Right cardiac atrium (tissue), 5 donors: Measurements from ENCODE around the gene OTOP2. TPM values are rescaled to one million over a fixed set of nuclear protein-coding genes. Genes with fewer than 3 reads are reported as not detected.
"Not testable (repeated sequence)": the region's sequence is repeated elsewhere in the genome, so short reads cannot be mapped to it uniquely, and the experiment has no call there.

Source experiments
- ATAC-seq, 2 donors: fragments of 200-7000 bp; cut with Tn5 transposase; one replicate each; pipeline versions ENCODE4 v1.8.0 to v1.9.1; 2020; ENCODE audit warnings: moderate library complexity in 2 of 2, mild to moderate bottlenecking in 1 of 2
- DNase-seq, 3 donors: peaks; one replicate each; pipeline ENCODE4 v3.0.0-alpha.2; 2020
- H3K27ac ChIP-seq: one replicate; pipeline ENCODE4 v1.5.1; 2013; ENCODE audit warnings: mild to moderate bottlenecking, low read length, control low read depth, moderate library complexity
- H3K27me3 ChIP-seq: one replicate; pipeline ENCODE4 v1.6.1; 2013; ENCODE audit not compliant: control insufficient read depth, insufficient read depth
- H3K4me1 ChIP-seq: one replicate; pipeline ENCODE4 v1.6.1; 2013; ENCODE audit warnings: low read length; ENCODE audit not compliant: control insufficient read depth, insufficient read depth
- H3K4me3 ChIP-seq: one replicate; pipeline ENCODE4 v1.5.1; 2013; ENCODE audit warnings: low read length, control low read depth
- H3K9me3 ChIP-seq: one replicate; pipeline ENCODE4 v1.6.1; 2013; ENCODE audit warnings: low read length; ENCODE audit not compliant: control insufficient read depth
- WGBS: extraction: QIAGEN DNeasy Blood & Tissue Kit; methylation state at CpG from one replicate; pipeline ENCODE4 v1.1.7; 2013; 5-methylcytosine and 5-hydroxymethylcytosine counted together
- intact Hi-C, 4 donors: fragments of 100-400 bp; cut with DNase I; formaldehyde crosslinking; loops; one replicate each; pipeline versions ENCODE4 v1.11.0 to v1.14.0; 2022 to 2023
- polyA plus RNA-seq: library from polyadenylated mRNA; stranded (reverse); fragments of 200-250 nt; gene quantifications from one replicate; pipeline ENCODE4 v1.2.3, GENCODE V29; 2013
- total RNA-seq, 4 donors: library from RNA; stranded (reverse); fragmentation: NEBNext Ultra II Directional; extraction: Animal tissue kit (Norgen Biotek cat#: 25700); gene quantifications; one replicate each; pipeline ENCODE4 v1.2.1, GENCODE V29; 2021
- donor health status: healthy with polysubstance abuse.
- donor health status: DM: no; HTN: yes; CAD: no.
- donor health status: DM: no; HTN: no; CAD: no.
- donor health status: DM: no; HTN: yes; CAD: no; lungs with severe emphysema.
- donor health status: DM: yes; HTN: yes; CAD: no.

OTOP2 gene
- total and polyA plus RNA-seq, 5 donors: not detected

DNA sequence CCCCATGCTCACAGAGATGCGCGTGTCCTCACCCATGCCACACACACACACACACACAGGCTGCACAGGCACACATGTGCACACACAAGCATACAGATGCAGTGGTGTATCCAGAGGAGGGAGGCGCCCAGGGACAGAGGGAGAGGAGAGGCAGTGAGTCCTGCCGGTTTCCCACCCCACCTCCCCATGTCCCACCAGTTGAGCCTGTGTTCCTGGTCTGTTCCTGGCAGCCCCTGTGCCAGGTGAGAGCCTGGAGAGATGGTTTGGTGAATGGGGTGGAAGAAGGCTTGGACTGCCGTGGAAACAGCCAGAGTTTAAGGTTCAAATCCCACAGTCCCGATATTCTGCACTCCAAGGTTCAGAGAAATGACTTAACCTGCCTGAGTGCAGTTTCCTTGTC lies 20.4 kb upstream of the OTOP2 start:
- H3K27me3 ChIP-seq: no peaks in the 10 kb centered on the region
- no peak overlapping the region for H3K4me3 ChIP-seq
- no peaks in the 10 kb centered on the region for H3K4me1 ChIP-seq
- intact Hi-C loops: no loop called here
- H3K27ac ChIP-seq: no peak overlapping the region
- ATAC-seq: no peak
- 75% methylated on average over 6 of the region's 6 CpGs for WGBS
- DNase-seq: no peak
- no peaks in the 10 kb centered on the region for H3K9me3 ChIP-seq

DNA sequence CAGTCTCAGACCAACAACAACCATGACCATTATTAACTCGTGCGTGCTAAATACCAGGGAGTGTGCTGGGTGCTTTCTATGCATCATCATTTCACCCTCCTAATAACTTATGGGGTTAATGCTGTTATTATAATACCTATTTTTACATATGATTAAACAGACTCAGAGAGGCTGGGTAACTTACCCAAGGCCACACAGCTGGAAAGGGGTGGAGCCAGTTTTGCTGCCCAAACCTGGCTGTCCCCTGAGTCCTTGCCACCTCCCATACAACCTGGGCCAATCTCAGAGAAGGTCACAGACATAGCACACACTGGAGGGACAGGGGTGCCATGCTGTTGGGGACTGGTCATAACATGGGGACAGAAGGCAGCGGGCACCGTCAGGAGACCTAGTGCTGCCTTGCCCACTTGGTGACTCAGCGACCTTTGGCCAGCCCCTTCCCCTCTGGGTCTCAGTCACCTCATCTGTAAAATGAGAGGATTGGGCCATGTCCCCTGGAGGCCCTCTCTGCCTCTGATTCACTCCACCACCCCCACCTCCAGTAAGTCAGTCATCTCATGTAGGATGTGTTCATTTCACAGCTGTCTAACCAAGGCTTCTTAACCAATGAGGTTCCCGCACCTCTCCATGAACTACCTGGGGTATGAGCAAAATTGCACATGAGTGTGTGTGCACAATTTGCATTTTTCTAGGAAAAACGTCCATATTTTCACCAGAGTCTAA lies 19.2 kb upstream of the OTOP2 start:
- H3K9me3 ChIP-seq: no peaks in the 10 kb centered on the region
- no peak overlapping the region for H3K4me3 ChIP-seq
- no peaks in the 10 kb centered on the region for H3K4me1 ChIP-seq
- ATAC-seq (no peak), DNase-seq (no peak)
- H3K27ac ChIP-seq: no peak overlapping the region
- 79% methylated on average over 7 of the region's 7 CpGs for WGBS
- intact Hi-C loops: no loop called here
- no peaks in the 10 kb centered on the region for H3K27me3 ChIP-seq

DNA sequence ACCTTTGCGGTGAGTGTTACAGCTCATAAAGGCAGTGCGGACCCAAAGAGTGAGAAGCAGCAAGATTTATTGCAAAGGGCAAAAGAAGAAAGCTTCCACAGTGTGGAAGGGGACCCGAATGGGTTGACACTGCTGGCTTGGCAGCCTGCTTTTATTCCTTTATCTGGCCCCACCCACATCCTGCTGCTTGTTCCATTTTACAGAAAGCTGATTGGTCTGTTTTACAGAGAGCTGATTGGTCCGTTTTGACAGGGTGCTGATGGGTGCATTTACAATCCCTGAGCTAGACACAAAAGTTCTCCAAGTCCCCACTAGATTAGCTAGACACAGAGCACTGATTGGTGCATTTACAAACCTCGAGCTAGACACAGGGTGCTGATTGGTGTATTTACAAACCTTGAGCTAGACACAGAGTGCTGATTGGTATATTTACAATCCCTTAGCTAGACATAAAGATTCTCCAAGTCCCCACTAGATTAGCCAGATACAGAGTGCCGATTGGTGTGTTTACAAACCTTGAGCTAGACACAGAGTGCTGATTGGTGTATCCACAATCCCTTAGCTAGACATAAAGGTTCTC lies 17.8 kb upstream of the OTOP2 start:
- H3K4me1 ChIP-seq, intact Hi-C loops, DNase-seq, H3K4me3 ChIP-seq, ATAC-seq, H3K27ac ChIP-seq, H3K9me3 ChIP-seq, H3K27me3 ChIP-seq: not testable (repeated sequence)
- WGBS: 71% methylated on average over 6 of the region's 6 CpGs

DNA sequence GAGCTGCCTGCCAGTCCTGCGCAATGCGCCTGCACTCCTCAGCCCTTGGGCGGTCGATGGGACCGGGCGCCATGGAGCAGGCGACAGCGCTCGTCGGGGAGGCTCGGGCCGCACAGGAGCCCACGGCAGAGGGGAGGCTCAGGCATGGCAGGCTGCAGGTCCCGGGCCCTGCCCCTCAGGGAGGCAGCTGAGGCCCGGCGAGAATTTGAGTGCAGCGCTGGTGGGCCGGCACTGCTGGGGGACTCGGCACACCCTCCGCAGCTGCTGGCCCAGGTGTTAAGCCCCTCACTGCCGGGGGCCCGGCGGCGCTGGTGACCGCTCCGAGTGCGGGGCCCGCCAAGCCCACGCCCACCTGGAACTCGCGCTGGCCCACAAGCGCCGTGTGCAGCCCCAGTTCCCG lies 17.1 kb upstream of the OTOP2 start:
- ATAC-seq (no peak), DNase-seq (no peak)
- 96% methylated on average over 34 of the region's 34 CpGs for WGBS
- no peaks in the 10 kb centered on the region for H3K4me1 ChIP-seq
- H3K27me3 ChIP-seq: no peaks in the 10 kb centered on the region
- intact Hi-C loops: no loop called here
- H3K4me3 ChIP-seq: no peak overlapping the region
- H3K27ac ChIP-seq: no peak overlapping the region
- no peaks in the 10 kb centered on the region for H3K9me3 ChIP-seq

DNA sequence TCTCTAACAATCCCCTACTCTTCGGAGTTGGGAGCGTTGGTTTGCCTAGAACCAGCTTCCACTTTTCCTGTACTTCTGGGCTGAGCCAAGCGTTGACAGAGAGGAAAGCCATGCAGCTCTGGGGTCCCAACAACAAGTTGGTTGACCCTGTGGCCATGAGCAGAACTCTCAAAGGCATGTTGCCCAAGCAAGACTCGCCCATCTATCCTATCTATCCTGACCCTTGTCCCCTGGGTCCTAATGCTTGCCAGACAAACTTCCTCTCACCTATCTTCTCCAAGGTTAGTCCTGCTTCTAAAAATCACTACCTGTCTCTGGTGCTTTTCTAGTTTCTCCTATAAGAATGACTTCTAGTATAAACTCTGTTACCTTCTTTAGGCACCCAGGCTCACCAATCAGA lies 15.0 kb upstream of the OTOP2 start:
- H3K27ac ChIP-seq, ATAC-seq, DNase-seq, H3K4me1 ChIP-seq, H3K27me3 ChIP-seq, intact Hi-C loops, H3K4me3 ChIP-seq, H3K9me3 ChIP-seq: not testable (repeated sequence)
- 70% methylated on average over 4 of the region's 4 CpGs for WGBS

DNA sequence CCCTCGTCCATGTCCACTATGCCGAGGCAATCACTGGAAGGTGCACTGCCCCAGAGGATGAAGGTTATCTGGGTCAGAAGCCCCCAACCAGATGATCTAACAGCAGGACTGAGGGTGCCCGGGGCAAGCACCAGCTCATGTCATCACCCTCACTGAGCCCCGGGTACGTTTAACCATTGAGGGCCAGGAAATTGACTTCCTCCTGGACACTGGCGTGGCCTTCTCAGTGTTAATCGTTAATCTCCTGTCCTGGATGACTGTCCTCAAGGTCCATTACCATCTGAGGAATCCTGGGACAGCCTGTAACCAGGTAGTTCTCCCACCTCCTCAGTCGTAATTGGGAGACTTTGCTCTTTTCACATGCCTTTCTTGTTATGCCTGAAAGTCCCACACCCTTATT lies 12.7 kb upstream of the OTOP2 start:
- ATAC-seq, intact Hi-C loops, H3K27ac ChIP-seq, H3K9me3 ChIP-seq, H3K4me3 ChIP-seq, DNase-seq, H3K4me1 ChIP-seq, H3K27me3 ChIP-seq: not testable (repeated sequence)
- 59% methylated on average over 8 of the region's 8 CpGs for WGBS

DNA sequence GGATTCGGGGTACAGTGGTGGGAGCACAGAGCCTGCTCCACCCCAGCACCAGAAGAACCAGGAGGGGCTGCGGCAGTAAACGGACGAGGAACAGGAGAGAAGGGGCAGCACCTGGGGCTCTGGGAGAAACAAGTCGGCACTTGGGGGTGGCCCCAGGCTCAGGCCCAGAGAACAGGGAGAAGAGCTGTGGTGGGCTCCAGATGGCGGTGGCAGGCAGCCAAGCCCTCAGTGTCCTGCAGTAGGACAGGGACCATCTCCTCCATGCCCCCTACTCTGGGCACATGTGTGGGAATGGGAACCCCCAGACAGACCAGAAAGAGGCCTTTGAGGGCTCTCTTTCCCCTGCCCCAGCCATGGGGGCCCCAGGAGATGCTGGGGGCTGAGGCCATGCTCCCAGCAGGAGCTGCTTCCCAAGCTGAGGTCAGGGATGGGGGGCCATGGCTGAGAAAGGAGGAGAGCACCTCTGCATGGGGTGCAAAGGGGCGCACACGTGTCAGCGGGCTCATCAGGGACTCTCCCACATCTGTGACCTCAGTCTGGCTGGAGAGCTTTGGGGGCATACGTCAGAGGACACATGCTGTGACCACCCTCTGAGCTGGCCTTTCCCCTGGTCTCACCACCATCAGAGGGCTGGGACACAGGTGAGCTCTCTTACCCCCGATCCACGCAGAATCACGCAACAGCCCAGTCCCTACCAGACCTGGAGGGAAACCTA lies 7.8 kb upstream of the OTOP2 start:
- H3K27me3 ChIP-seq: no peaks in the 10 kb centered on the region
- intact Hi-C loops: no loop called here
- WGBS: 78% methylated on average over 13 of the region's 13 CpGs
- DNase-seq (no peak), ATAC-seq (no peak)
- no peak overlapping the region for H3K27ac ChIP-seq
- H3K4me1 ChIP-seq: no peaks in the 10 kb centered on the region
- no peak overlapping the region for H3K4me3 ChIP-seq
- no peaks in the 10 kb centered on the region for H3K9me3 ChIP-seq

DNA sequence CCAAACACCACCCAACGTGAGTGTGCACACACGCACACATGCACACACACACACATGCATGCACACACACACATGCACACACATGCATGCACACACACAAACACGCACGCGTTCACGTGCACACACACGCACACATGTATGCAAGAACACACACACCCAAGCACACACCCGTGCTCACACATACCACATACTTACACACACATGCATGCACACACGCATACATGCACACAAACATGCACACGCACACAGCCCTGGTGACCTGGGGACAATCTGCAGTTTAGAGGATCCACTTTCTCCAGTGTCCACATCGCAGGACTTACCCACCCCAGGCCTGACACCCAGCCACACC lies 7.2 kb upstream of the OTOP2 start:
- intact Hi-C loops: no loop called here
- no peaks in the 10 kb centered on the region for H3K9me3 ChIP-seq
- H3K4me1 ChIP-seq: no peaks in the 10 kb centered on the region
- no peak overlapping the region for H3K27ac ChIP-seq
- no peak overlapping the region for H3K4me3 ChIP-seq
- DNase-seq (no peak), ATAC-seq (no peak)
- no peaks in the 10 kb centered on the region for H3K27me3 ChIP-seq
- 92% methylated on average over 11 of the region's 11 CpGs for WGBS

DNA sequence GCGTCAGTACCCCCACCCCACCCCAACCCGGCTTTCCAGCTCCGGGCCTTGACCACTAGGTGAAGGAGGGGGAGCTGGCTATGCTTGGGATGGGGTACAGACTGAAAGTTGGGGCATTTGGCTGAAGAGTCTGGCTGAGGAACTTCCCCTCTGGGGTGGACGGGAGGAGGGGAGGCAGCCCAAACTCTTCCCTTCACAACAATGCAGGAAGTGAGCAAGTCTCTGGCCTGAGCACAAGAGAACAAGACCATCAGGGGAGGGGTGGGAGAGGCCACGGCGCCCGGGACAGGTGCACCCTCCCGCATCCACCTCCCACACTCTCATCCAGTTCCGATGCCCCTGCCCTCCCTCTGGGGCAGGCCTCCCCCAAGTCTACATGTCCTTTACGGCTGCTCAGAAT lies 6.6 kb upstream of the OTOP2 start:
- DNase-seq (no peak), ATAC-seq (no peak)
- Histone ChIP-seq H3K4me1 (no peaks in the 10 kb centered on the region), H3K9me3 (no peaks in the 10 kb centered on the region), H3K27ac (no peak overlapping the region), H3K27me3 (no peaks in the 10 kb centered on the region), H3K4me3 (no peak overlapping the region)
- intact Hi-C loops: no loop called here
- 54% methylated on average over 10 of the region's 10 CpGs for WGBS

DNA sequence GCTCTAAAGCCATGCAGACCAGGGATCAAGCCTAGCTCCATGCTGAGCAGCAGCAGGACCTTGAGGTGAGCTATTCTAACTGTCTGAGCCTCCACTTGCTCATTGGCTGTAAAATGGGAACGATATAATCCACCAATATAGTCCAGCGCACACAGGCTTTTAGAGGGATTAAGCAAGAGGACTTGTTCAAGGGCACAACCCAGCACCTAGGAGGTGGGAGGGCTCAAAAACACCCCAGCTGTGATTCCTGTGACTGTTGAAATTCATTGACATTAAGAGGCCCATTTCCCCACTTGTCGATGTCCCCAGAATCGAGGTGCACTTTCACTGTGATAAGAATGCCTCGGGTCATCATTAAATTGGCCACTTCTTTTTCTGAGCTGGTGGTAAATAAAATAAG lies 5.2 kb upstream of the OTOP2 start:
- Histone ChIP-seq H3K27me3 (no peaks in the 10 kb centered on the region), H3K9me3 (no peaks in the 10 kb centered on the region), H3K27ac (no peak overlapping the region), H3K4me3 (no peak overlapping the region), H3K4me1 (no peaks in the 10 kb centered on the region)
- intact Hi-C loops: no loop called here
- 82% methylated on average over 5 of the region's 5 CpGs for WGBS
- ATAC-seq (no peak), DNase-seq (no peak)

DNA sequence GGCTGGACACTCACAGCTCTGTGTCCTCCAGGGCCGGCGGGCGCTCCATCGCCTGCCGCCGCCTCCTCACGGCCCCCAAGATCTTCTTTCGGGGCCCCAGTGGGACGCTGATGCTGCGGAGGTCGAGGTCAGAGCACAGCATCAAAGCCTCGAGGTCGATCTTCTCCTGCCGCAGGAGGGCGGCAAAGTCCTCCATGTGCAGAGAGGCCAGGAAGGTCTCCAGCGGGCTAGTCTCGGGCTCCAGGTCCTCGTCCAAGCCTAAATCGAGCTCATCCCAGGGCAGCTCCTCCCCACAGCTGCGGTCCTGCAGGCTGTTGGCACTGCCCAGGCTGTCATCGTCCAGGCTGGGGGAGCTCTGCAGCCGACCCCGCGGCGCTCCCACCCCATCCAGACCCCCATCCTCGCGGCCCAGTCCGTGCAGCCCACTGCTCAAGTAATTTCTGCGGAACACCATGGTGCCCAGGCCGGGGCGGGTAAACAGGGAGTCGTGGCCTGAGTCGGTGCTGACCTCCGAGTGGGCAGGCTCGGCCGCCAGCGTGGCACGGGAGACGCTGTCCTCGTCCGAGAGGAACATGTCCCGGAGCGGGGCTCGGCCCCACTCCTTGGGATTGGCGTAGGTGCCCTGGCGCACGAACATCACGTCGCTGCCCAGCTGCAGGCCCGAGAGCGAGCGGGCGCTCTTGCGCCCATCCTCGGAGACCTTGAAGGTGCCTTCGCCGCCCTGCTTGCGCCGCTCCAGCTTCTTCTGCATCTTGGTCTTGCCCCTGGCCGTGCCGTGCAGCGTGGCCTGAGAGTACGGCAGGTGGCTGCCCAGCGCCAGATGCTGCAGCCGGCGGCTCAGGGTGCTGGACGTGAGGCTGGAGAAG lies 4.4 kb upstream of the OTOP2 start:
- H3K27me3 ChIP-seq: no peaks in the 10 kb centered on the region
- no peak for ATAC-seq

More for the DNA sequence above, 4.4 kb upstream of the OTOP2 start:
- no peak overlapping the region for H3K4me3 ChIP-seq
- DNase-seq: no peak
- intact Hi-C loops: no loop called here
- WGBS: 70% methylated on average over 67 of the region's 67 CpGs
- H3K4me1 ChIP-seq: no peaks in the 10 kb centered on the region
- no peaks in the 10 kb centered on the region for H3K9me3 ChIP-seq
- no peak overlapping the region for H3K27ac ChIP-seq
